Spleen (tissue), 7 donors: ENCODE data around the gene CPLANE1.

ENCODE experiments used
- CTCF ChIP-seq, 11 experiments: fragments of 200-600 bp in 7 of 11; fragments of 450-650 bp in 4 of 11; sonication (generic) in 4 of 11; IDR thresholded peaks in 8 of 11; conservative IDR thresholded peaks in 3 of 11; 1 replicate in 7 of 11; 2 replicates in 4 of 11; pipeline versions ENCODE4 v1.4.0 to v1.8.0; 2016 to 2021; ENCODE audit warnings: antibody characterized with exemption in 11 of 11, inconsistent platforms in 4 of 11, mild to moderate bottlenecking in 1 of 11
- POLR2A ChIP-seq, 3 donors: fragments of 450-650 bp; IDR thresholded peaks; one replicate each; pipeline ENCODE4 v1.5.1; 2017; ENCODE audit warnings: antibody characterized with exemption in 3 of 3, mild to moderate bottlenecking in 1 of 3
- donor health status: DM: no; HTN: no; CAD: no; lungs with moderate emphysema.
- donor health status: DM: no; HTN: no; CAD: no.
- donor health status: DM: no; HTN: no; CAD: no.

GRCh38 chr5:37226377-37226776 lies 22.8 kb downstream of the CPLANE1 start:
- TF ChIP-seq POLR2A (IDR thresholded peaks at IDR 0.05) (no peak), CTCF (IDR thresholded peaks at IDR 0.05 in 8 of 11, conservative IDR thresholded peaks at IDR 0.05 in 3 of 11) (no peak)
